Esophagus muscularis mucosa (tissue), 3 donors: ENCODE results near the gene ATXN7L3.

Source experiments
- POLR2A ChIP-seq: fragments of 450-650 bp; IDR thresholded peaks from one replicate; pipeline ENCODE4 v1.6.1; 2017; ENCODE audit warnings: antibody characterized with exemption, moderate library complexity, mild to moderate bottlenecking, low read depth
- TF ChIP-seq, protein P1 (sequence below), 3 experiments: fragments of 200-600 bp in 2 of 3; fragments of 450-650 bp in 1 of 3; sonication (generic) in 2 of 3; IDR thresholded peaks; one replicate each; pipeline ENCODE4 v1.5.1; 2017 to 2019; ENCODE audit warnings: antibody characterized with exemption in 3 of 3, mild to moderate bottlenecking in 2 of 3, moderate library complexity in 1 of 3

- TF ChIP-seq, protein P1, sequence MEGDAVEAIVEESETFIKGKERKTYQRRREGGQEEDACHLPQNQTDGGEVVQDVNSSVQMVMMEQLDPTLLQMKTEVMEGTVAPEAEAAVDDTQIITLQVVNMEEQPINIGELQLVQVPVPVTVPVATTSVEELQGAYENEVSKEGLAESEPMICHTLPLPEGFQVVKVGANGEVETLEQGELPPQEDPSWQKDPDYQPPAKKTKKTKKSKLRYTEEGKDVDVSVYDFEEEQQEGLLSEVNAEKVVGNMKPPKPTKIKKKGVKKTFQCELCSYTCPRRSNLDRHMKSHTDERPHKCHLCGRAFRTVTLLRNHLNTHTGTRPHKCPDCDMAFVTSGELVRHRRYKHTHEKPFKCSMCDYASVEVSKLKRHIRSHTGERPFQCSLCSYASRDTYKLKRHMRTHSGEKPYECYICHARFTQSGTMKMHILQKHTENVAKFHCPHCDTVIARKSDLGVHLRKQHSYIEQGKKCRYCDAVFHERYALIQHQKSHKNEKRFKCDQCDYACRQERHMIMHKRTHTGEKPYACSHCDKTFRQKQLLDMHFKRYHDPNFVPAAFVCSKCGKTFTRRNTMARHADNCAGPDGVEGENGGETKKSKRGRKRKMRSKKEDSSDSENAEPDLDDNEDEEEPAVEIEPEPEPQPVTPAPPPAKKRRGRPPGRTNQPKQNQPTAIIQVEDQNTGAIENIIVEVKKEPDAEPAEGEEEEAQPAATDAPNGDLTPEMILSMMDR (IDR thresholded peaks at IDR 0.05): no peak
- no peak for TF ChIP-seq POLR2A
These were observed 53.0 kb downstream of the ATXN7L3 start for GRCh38 chr17:44146375-44147346.
